ENCODE data around the gene MTCH2.

Gene MTCH2

GRCh38 chr11:47617417-47617809 is 24.9 kb downstream of the MTCH2 start:
- no peak for TF ChIP-seq EZH2phosphoT487 (conservative IDR thresholded peaks at IDR 0.05; ENCODE audit: low read length)
- TF ChIP-seq CTCF (IDR thresholded peaks at IDR 0.05; ENCODE audit: insufficient read depth, low read length, poor library complexity, severe bottlenecking): no peak
- Histone ChIP-seq H3K79me2 (ENCODE audit: insufficient read depth, low read length) (no peaks in the 10 kb centered on the region), H3K9ac (ENCODE audit: low read length) (no peak overlapping the region), H4K20me1 (ENCODE audit: low read depth, low read length) (no peaks in the 10 kb centered on the region), H3K9me2 (replicated peaks; ENCODE audit: insufficient read depth, low read length) (no peaks in the 10 kb centered on the region), H3K9me3 (ENCODE audit: insufficient read depth, low read length) (no peaks in the 10 kb centered on the region), H3K36me3 (ENCODE audit: low read length) (peaks cover 18% of the 10 kb centered on the region), H3K27ac (ENCODE audit: low read depth, low read length) (no peak overlapping the region), H3K27me3 (ENCODE audit: low read length) (no peaks in the 10 kb centered on the region), H3F3A (ENCODE audit: insufficient read depth) (no peaks in the 10 kb centered on the region; the same call in none of the 2 replicates), H3K4me2 (ENCODE audit: low read depth, low read length, poor library complexity, severe bottlenecking) (no peak overlapping the region), H2AFZ (ENCODE audit: low read depth, low read length, severe bottlenecking) (no peak overlapping the region), H3K4me3 (ENCODE audit: insufficient read depth, low read length, poor library complexity, severe bottlenecking) (no peak overlapping the region)

GRCh38 chr11:47616726-47617416 is 25.5 kb downstream of the MTCH2 start:
- Histone ChIP-seq H3K27me3 (ENCODE audit: low read length) (no peaks in the 10 kb centered on the region), H3K9me3 (ENCODE audit: insufficient read depth, low read length) (no peaks in the 10 kb centered on the region), H3K79me2 (ENCODE audit: insufficient read depth, low read length) (no peaks in the 10 kb centered on the region), H3F3A (ENCODE audit: insufficient read depth) (no peaks in the 10 kb centered on the region; the same call in none of the 2 replicates), H3K4me3 (ENCODE audit: insufficient read depth, low read length, poor library complexity, severe bottlenecking) (no peak overlapping the region), H2AFZ (ENCODE audit: low read depth, low read length, severe bottlenecking) (no peak overlapping the region), H3K36me3 (ENCODE audit: low read length) (peaks cover 13% of the 10 kb centered on the region), H4K20me1 (ENCODE audit: low read depth, low read length) (no peaks in the 10 kb centered on the region), H3K9me2 (replicated peaks; ENCODE audit: insufficient read depth, low read length) (no peaks in the 10 kb centered on the region), H3K9ac (ENCODE audit: low read length) (no peak overlapping the region), H3K27ac (ENCODE audit: low read depth, low read length) (no peak overlapping the region), H3K4me2 (ENCODE audit: low read depth, low read length, poor library complexity, severe bottlenecking) (no peak overlapping the region)
- no peak for TF ChIP-seq EZH2phosphoT487 (conservative IDR thresholded peaks at IDR 0.05; ENCODE audit: low read length)
- TF ChIP-seq CTCF (IDR thresholded peaks at IDR 0.05; ENCODE audit: insufficient read depth, low read length, poor library complexity, severe bottlenecking): peak; percentile 34

- Histone ChIP-seq H3K9me2 (replicated peaks; ENCODE audit: insufficient read depth, low read length) (no peaks in the 10 kb centered on the region), H3K27me3 (ENCODE audit: low read length) (no peaks in the 10 kb centered on the region), H3K79me2 (ENCODE audit: insufficient read depth, low read length) (no peaks in the 10 kb centered on the region), H3F3A (ENCODE audit: insufficient read depth) (no peaks in the 10 kb centered on the region; the same call in none of the 2 replicates), H3K9ac (ENCODE audit: low read length) (no peak overlapping the region), H3K27ac (ENCODE audit: low read depth, low read length) (no peak overlapping the region), H3K9me3 (ENCODE audit: insufficient read depth, low read length) (no peaks in the 10 kb centered on the region), H3K36me3 (ENCODE audit: low read length) (peaks cover 13% of the 10 kb centered on the region), H3K4me3 (ENCODE audit: insufficient read depth, low read length, poor library complexity, severe bottlenecking) (no peak overlapping the region), H2AFZ (ENCODE audit: low read depth, low read length, severe bottlenecking) (no peak overlapping the region), H3K4me2 (ENCODE audit: low read depth, low read length, poor library complexity, severe bottlenecking) (no peak overlapping the region), H4K20me1 (ENCODE audit: low read depth, low read length) (no peaks in the 10 kb centered on the region)
- TF ChIP-seq CTCF (IDR thresholded peaks at IDR 0.05; ENCODE audit: insufficient read depth, low read length, poor library complexity, severe bottlenecking) (no peak), EZH2phosphoT487 (conservative IDR thresholded peaks at IDR 0.05; ENCODE audit: low read length) (no peak)
Measured at GRCh38 chr11:47615249-47615648, 27.1 kb downstream of the MTCH2 start.

Measured in SU-DHL-6 (cell line).